ENCODE results near the gene TPCN1.

DNA sequence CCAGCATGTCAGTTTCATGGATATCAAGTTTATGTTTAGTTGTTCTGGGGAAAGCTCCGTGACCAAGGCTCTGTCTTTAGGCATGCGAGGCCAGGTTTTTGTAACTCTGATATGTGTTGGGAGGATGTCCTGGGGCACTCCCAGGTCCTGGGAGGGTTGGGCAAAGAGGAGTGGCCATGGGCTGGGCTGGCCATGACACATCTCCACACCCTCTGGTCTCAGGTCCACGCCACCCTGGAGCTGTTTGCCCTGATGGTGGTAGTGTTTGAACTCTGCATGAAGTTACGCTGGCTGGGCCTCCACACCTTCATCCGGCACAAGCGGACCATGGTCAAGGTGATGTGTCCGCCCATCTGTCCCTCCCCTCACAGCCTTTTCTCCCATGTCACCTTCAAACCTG is 46.4 kb downstream of the TPCN1 start:
- TF ChIP-seq, protein P1, sequence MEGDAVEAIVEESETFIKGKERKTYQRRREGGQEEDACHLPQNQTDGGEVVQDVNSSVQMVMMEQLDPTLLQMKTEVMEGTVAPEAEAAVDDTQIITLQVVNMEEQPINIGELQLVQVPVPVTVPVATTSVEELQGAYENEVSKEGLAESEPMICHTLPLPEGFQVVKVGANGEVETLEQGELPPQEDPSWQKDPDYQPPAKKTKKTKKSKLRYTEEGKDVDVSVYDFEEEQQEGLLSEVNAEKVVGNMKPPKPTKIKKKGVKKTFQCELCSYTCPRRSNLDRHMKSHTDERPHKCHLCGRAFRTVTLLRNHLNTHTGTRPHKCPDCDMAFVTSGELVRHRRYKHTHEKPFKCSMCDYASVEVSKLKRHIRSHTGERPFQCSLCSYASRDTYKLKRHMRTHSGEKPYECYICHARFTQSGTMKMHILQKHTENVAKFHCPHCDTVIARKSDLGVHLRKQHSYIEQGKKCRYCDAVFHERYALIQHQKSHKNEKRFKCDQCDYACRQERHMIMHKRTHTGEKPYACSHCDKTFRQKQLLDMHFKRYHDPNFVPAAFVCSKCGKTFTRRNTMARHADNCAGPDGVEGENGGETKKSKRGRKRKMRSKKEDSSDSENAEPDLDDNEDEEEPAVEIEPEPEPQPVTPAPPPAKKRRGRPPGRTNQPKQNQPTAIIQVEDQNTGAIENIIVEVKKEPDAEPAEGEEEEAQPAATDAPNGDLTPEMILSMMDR (IDR thresholded peaks at IDR 0.05) = no peak
- no peak for TF ChIP-seq POLR2A (IDR thresholded peaks at IDR 0.05)
